Ishikawa (cell line): ENCODE measurements around the gene MNX1.

ENCODE experiments used
- CEBPB ChIP-seq: IDR thresholded peaks from 2 replicates; pipeline ENCODE4 v1.6.1; 2012
- EP300 ChIP-seq: IDR thresholded peaks from 2 replicates; pipeline ENCODE4 v1.6.1; 2012; ENCODE audit warnings: borderline replicate concordance
- MAX ChIP-seq: IDR thresholded peaks from 2 replicates; pipeline ENCODE4 v1.6.1; 2012
- NFIC ChIP-seq: IDR thresholded peaks from 2 replicates; pipeline ENCODE4 v1.6.1; 2012
- RAD21 ChIP-seq: IDR thresholded peaks from 2 replicates; pipeline ENCODE4 v1.6.1; 2012; ENCODE audit warnings: low read depth
- REST ChIP-seq: IDR thresholded peaks from 2 replicates; pipeline ENCODE4 v1.6.1; 2012; ENCODE audit warnings: low read depth, mild to moderate bottlenecking
- TAF1 ChIP-seq: IDR thresholded peaks from 2 replicates; pipeline ENCODE4 v1.6.1; 2012; ENCODE audit warnings: low read depth, mild to moderate bottlenecking
- TCF12 ChIP-seq: IDR thresholded peaks from 2 replicates; pipeline ENCODE4 v1.6.1; 2012; ENCODE audit warnings: low read depth
- TEAD4 ChIP-seq: IDR thresholded peaks from 2 replicates; pipeline ENCODE4 v1.6.1; 2012
- USF1 ChIP-seq: IDR thresholded peaks from 2 replicates; pipeline ENCODE4 v1.6.1; 2012
- YY1 ChIP-seq: IDR thresholded peaks from 2 replicates; pipeline ENCODE4 v1.6.1; 2012; ENCODE audit warnings: low read depth

- TF ChIP-seq RAD21 (no peak), REST (no peak), CEBPB (no peak), NFIC (no peak), TCF12 (no peak), YY1 (no peak), TEAD4 (no peak), USF1 (no peak), MAX (no peak), TAF1 (no peak), EP300 (0 out of 2 replicates have a peak, but pooled peaks have one; percentile 14)
Observed at GRCh38 chr7:157009778-157010587, 480 bp downstream of the MNX1 start.
